ENCODE data around the gene FOXA2.

FOXA2 gene

DNA sequence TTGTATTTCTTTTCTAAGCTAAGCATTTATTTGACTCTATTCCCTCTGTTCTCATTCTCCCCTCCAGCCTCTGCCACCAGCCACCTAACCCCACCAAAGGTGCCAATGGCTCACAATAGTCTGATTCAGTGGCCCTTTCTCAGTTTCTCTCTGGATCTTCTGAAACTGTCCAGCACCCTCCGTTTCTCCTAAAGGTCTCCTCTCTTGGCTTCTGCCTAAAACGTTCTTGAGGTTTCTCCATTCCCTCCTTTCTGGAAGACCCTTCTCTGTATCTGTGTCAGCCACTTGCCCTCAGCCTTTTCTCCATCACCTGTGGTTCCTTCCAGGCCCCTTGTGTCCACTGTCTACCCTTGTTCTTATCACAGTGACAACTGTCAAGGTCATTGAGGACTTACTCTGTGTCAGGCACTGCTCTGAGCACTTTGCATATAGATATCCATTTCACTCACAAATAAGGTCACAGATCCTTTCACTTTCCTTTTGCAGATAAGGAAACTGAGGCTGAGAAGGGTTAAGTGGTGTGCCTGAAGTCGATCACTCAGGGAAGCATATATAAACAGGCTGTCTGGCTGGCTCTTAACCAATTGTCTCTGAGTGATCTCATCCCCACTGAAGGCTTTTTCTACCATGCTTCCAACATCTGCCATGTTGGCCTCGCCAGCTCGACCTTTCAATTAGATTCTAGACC, 48.1 kb downstream of the FOXA2 start:
- no peak for DNase-seq (ENCODE audit: low read depth)

DNA sequence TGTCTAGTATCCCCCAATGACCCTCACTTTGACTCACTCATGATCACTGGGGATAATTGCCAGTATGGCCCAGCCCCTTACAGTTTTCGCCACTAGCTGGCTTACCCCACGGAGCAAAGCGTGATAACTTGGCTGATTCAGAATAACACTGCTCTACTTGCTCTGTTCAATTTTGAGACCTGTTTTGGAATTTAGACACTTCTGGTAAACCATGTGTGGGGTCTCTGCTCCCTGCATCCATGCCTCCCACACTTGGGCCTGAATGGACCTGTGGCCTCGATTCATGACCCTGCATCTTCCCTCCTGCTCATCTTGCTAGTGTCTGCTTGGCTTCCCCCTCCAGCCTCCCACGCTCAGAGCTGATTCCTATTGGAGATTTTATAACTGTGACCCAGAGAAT, 48.9 kb downstream of the FOXA2 start:
- DNase-seq (ENCODE audit: low read depth): no peak

DNA sequence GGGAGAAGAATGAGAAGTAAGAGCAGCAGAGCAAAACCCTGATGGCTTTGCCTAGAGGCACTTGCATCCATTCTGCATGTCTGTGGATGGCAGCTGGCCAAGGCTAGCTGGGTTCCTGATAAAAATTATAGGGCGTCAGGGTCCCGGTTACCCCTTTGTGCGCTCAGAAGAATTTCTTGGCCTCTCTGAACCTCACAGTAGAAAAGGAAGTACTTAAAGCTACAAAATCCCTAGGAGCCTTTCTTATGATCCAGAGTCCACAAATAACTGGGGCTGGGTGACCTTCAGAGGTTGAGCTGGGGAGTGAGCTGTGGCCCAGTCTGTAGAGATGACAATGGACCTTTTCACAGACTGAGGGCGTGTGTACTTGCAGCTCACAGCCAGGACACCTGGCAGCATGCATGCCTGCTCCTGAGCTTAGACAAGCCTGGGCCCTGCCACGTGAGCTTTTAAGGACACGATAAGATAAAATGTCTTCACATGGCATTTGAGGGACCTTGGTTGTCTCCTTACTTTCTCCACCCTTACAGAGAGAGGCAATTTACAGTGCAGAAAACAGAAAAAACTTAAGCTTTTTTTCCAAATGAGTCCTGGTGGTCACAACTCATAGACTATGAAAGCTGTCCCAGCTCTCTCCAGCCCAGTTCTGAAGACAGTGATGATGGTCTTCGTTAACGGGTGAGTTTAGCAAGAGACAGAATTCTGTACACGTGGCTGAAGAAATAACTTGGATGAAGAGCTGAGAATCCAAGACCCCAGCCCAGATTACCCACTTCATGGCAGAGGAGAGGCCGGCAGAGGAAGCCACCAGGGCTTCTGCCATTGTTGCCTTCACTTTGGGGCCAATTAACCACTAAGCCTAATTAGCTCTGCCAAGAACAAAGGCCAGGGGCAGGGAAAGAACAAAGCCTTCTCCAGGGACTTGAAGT, 50.3 kb downstream of the FOXA2 start:
- no peak for DNase-seq (ENCODE audit: low read depth)

DNA sequence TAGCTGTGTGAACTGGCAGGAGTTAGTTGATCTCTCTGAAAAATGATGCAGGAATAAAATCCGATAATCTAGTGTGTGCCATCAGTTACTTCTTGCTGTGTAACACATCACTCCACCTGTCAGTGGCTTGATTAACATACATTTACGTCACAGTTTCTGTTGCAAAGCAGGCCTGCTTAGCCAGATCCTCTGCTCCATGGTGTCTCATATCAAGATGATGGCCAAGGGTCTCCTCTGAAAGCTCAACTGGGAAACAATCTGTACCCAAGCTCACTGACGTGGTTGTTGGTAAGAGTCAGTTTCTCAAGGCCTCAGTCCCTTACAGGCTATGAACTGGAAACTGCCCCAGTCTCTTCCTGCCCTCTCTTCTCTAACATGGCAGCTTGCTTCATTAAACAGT, 51.8 kb downstream of the FOXA2 start:
- DNase-seq (ENCODE audit: low read depth): no peak

DNA sequence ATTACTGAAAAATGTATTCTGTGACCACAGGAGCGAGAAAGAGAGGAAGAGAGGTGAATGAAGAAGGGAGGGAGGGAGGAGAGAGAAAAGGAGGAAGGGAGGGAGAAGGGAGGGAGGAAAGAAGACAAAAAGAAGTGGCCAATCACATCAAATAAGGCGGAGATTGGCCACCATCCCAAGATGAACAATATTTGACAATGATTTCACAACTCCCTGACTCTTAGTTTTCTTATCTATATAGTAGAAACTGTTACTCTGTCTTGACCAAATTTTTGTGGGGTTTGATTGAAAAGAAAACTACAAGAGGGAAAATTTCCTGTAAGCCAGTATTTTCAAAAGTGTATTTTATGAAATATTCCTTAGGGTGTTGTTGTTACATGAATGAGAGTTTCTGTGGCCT, 52.6 kb downstream of the FOXA2 start:
- DNase-seq (ENCODE audit: low read depth): no peak

DNA sequence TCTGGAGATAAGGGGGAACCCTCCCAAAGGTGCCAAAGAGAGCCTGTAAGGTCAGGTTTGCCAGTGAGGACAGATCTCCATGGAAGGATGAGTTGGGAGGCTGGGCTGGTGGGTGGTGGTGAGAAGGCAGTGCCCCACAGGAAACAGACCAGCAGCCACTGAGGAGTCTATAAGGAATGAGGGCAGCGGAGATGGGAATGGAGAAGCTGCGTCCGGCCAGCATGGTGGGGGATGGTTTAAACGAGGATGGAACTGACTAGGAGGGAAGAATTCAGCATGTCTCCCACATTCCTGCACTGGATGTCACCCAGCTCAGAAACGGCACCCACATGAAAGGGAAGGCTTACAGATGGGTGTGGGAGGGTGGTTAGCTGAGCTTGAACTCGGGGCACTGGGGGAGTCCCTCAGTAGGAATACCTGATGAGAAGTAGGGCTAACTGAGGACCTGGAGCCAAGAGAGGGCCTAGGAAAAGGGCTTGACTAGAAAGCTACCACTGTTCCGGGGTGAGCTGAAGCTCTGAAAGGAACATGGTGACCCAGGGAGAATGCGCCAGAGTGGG, 53.2 kb downstream of the FOXA2 start:
- DNase-seq (ENCODE audit: low read depth): no peak

All from stimulated activated CD8-positive, alpha-beta memory T cell treated with anti-CD3 and anti-CD28 coated beads, Interleukin-12 subunit alpha, Interleukin-12 subunit beta, amount 100 ng/mL, for 4 hours (primary cell).